ENCODE results near the gene ST6GALNAC6. TPM values are rescaled to one million over a fixed set of nuclear protein-coding genes. Genes with fewer than 3 reads are reported as not detected.

Gene ST6GALNAC6
- total and polyA plus RNA-seq, 2 of the 4 experiments (the other 2 are of a cell fraction), result 35.7 to 48.6 TPM

DNA sequence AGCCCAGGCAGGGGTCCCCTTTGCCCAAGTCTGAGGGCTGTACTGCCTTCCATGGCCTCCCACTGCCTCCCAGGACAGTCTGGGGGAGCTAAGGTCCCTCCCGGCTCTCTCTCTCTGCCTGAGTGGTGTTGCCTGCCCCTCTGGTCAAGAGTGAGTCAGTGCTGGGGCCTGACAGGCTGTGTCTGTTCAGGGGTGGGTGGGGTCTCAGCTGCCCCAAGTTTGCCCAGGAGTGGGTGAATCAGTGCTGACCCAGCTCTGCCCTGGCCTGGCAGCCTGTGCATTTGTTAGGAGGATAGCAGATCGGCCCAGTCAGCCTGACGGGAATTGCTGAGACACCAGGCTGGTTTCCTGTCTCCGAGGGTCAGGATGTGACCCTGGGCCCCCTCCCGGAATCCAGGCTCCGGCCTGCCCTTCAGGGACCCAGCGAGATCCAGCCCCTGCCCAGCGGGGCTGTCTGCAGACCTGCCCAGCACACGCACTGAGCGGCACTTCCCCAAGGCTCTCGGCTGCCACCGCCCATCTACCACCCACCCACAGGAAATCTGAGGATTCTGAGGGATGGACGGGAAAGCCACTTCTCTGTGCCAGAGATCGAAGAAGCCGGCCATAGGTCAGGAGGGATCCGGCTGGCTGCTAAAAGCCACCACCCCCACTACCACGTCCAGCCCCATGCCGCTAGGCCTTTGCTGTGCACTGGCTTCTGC, 60.9 kb downstream of the ST6GALNAC6 start (continued):
- TF ChIP-seq, protein P1, sequence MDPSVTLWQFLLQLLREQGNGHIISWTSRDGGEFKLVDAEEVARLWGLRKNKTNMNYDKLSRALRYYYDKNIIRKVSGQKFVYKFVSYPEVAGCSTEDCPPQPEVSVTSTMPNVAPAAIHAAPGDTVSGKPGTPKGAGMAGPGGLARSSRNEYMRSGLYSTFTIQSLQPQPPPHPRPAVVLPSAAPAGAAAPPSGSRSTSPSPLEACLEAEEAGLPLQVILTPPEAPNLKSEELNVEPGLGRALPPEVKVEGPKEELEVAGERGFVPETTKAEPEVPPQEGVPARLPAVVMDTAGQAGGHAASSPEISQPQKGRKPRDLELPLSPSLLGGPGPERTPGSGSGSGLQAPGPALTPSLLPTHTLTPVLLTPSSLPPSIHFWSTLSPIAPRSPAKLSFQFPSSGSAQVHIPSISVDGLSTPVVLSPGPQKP (IDR thresholded peaks at IDR 0.05; ENCODE audit: borderline replicate concordance, low read depth, low read length), result no peak
- TF ChIP-seq BHLHE40 (IDR thresholded peaks at IDR 0.05; ENCODE audit: low read depth, low read length) (peak; percentile 46; the same call in 1 of the 2 replicates), SMC3 (IDR thresholded peaks at IDR 0.05; ENCODE audit: low read depth, low read length) (no peak), CHD1 (IDR thresholded peaks at IDR 0.05; ENCODE audit: low read depth, low read length) (no peak), MXI1 (IDR thresholded peaks at IDR 0.05; ENCODE audit: borderline replicate concordance, low read depth, low read length) (no peak)

Data from IMR-90 (cell line).